A673 (cell line): Measurements from ENCODE around the gene TDRD3. TPM values are rescaled to one million over a fixed set of nuclear protein-coding genes. Genes with fewer than 3 reads are reported as not detected.

Experiments
- BruUV-seq: library from RNA; stranded (reverse); fragments of 400-500 nt; replicated peaks from 2 replicates; lab custom pipeline; 2021; lab: Mats Ljungman, UMichigan
- CTCF ChIA-PET: fragments of 300-600 bp; sonication (Branson Sonifier 250); formaldehyde crosslinking; loops from one replicate; lab custom pipeline; 2022; ENCODE audit warnings: antibody characterized with exemption; lab: Charles Lee
- POLR2A ChIA-PET: fragments of 300-600 bp; sonication (Branson Sonifier 250); formaldehyde crosslinking; loops from one replicate; lab custom pipeline; 2022; ENCODE audit warnings: antibody characterized with exemption; ENCODE audit not compliant: low non-redundant PET; lab: Charles Lee
- DNase-seq: peaks from one replicate; pipeline ENCODE4 v3.0.0-alpha.2; 2015; ENCODE audit warnings: low spot score
- H3K27ac ChIP-seq: fragments of 200-600 bp; sonication (generic); 2 replicates; pipeline ENCODE4 v1.5.1; 2016; ENCODE audit warnings: mixed run types, low read depth, mild to moderate bottlenecking, mixed read lengths, antibody characterized with exemption, low read length; ENCODE audit not compliant: poor library complexity, severe bottlenecking
- H3K27me3 ChIP-seq: fragments of 200-600 bp; sonication (generic); replicated peaks from 2 replicates; pipeline ENCODE4 v1.6.1; 2017; ENCODE audit warnings: mixed run types, low read depth, mild to moderate bottlenecking, mixed read lengths, antibody characterized with exemption, low read length; ENCODE audit not compliant: insufficient read depth, poor library complexity
- H3K36me3 ChIP-seq: fragments of 200-600 bp; sonication (generic); 2 replicates; pipeline ENCODE4 v1.6.1; 2016; ENCODE audit warnings: mixed run types, mild to moderate bottlenecking, mixed read lengths, antibody characterized with exemption, low read length; ENCODE audit not compliant: insufficient read depth, poor library complexity, severe bottlenecking
- H3K4me1 ChIP-seq: fragments of 200-600 bp; sonication (generic); 2 replicates; pipeline ENCODE4 v1.6.1; 2017; ENCODE audit warnings: mixed run types, mild to moderate bottlenecking, mixed read lengths, antibody characterized with exemption, low read length; ENCODE audit not compliant: insufficient read depth, poor library complexity, severe bottlenecking
- H3K4me3 ChIP-seq: fragments of 200-600 bp; sonication (generic); 2 replicates; pipeline ENCODE4 v1.5.1; 2016; ENCODE audit warnings: low read depth, mixed run types, mild to moderate bottlenecking, mixed read lengths, low read length; ENCODE audit not compliant: poor library complexity, severe bottlenecking
- H3K9me3 ChIP-seq: fragments of 200-600 bp; sonication (generic); 2 replicates; pipeline ENCODE4 v1.6.1; 2016; ENCODE audit warnings: mixed run types, low read depth, mild to moderate bottlenecking, mixed read lengths, antibody characterized with exemption, low read length; ENCODE audit not compliant: poor library complexity, severe bottlenecking
- EZH2 ChIP-seq: fragments of 200-600 bp; sonication (generic); IDR thresholded peaks from 2 replicates; pipeline ENCODE4 v1.6.1; 2017; ENCODE audit warnings: borderline replicate concordance, low read depth, mild to moderate bottlenecking, mixed read lengths, antibody characterized with exemption, low read length; ENCODE audit not compliant: poor library complexity, severe bottlenecking
- intact Hi-C: fragments of 100-400 bp; cut with micrococcal nuclease; formaldehyde crosslinking; loops from one replicate; pipeline ENCODE4 v1.10.0; 2022; ENCODE audit not compliant: unreplicated experiment
- total RNA-seq: library from RNA; stranded (reverse); gene quantifications from 2 replicates; pipeline ENCODE4 v1.2.3, GENCODE V29; 2021
- TF ChIP-seq, protein P1 (sequence below): fragments of 300-800, 200-600 bp; sonication (generic); conservative IDR thresholded peaks from 2 replicates; pipeline ENCODE4 v1.5.1; 2017; ENCODE audit warnings: low read depth, mild to moderate bottlenecking, antibody characterized with exemption, low read length, moderate library complexity, mixed read lengths

TDRD3 gene
- total RNA-seq, 1 experiment from 2014 or later, result 30.7 TPM

DNA sequence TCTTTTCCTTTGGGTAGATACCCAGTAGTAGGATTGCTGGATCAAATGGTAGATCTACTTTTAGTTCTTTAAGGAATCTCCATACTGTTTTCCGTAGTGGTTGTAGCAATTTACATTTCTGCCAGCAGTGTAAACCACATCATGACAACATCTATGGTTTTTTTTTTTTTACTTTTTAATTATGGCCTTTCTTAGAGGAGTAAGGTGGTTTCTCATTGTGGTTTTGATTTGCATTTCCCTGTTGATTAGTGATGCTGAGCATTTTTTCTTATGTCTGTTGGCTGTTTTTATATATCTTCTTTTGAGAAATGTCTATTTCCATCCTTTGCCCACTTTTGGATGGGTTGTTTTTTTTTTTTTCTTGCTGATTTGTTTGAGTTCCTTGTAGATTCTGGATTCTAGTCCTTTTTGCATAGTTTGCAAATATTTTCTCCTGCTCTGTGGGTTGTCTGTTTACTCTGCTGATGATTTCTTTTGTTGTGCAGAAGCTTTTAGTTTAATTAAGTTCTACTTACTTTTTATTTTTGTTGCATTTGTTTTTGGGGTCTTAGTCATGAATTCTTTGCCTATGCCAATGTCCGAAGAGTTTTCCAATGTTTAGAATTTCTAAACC, 38.8 kb downstream of the TDRD3 start:
- ChIA-PET CTCF (no interaction called here), POLR2A (no interaction called here)
- peaks cover 13% of the 10 kb centered on the region for H3K9me3 ChIP-seq
- intact Hi-C loops, result loop anchor here (10.0 kb wide), 1 partner anchor 601 kb away; no protein-coding TSS in a partner anchor
- no TSS peak for BruUV-seq
- H3K4me1 ChIP-seq, result peaks cover 30% of the 10 kb centered on the region
- H3K36me3 ChIP-seq, result no peaks in the 10 kb centered on the region
- TF ChIP-seq EZH2, result no peak
- TF ChIP-seq, protein P1, sequence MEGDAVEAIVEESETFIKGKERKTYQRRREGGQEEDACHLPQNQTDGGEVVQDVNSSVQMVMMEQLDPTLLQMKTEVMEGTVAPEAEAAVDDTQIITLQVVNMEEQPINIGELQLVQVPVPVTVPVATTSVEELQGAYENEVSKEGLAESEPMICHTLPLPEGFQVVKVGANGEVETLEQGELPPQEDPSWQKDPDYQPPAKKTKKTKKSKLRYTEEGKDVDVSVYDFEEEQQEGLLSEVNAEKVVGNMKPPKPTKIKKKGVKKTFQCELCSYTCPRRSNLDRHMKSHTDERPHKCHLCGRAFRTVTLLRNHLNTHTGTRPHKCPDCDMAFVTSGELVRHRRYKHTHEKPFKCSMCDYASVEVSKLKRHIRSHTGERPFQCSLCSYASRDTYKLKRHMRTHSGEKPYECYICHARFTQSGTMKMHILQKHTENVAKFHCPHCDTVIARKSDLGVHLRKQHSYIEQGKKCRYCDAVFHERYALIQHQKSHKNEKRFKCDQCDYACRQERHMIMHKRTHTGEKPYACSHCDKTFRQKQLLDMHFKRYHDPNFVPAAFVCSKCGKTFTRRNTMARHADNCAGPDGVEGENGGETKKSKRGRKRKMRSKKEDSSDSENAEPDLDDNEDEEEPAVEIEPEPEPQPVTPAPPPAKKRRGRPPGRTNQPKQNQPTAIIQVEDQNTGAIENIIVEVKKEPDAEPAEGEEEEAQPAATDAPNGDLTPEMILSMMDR, result no peak
- no peak overlapping the region for H3K27ac ChIP-seq
- H3K4me3 ChIP-seq, result no peak overlapping the region
- no peaks in the 10 kb centered on the region for H3K27me3 ChIP-seq
- DNase-seq, result no peak

- intact Hi-C loops, result loop anchor here (10.0 kb wide), 1 partner anchor 604 kb away; no protein-coding TSS in a partner anchor
- BruUV-seq, result no TSS peak
- POLR2A ChIA-PET, result no interaction called here
These were observed 42.2 kb downstream of the TDRD3 start for GRCh38 chr13:60439201-60439600.

GRCh38 chr13:60441761-60442160, 44.7 kb downstream of the TDRD3 start:
- H3K36me3 ChIP-seq, result no peaks in the 10 kb centered on the region
- no peak overlapping the region for H3K27ac ChIP-seq
- ChIA-PET POLR2A (no interaction called here), CTCF (no interaction called here)
- H3K4me1 ChIP-seq, result peaks cover 33% of the 10 kb centered on the region
- DNase-seq, result no peak
- H3K27me3 ChIP-seq, result no peaks in the 10 kb centered on the region
- H3K4me3 ChIP-seq, result no peak overlapping the region
- peaks cover 2% of the 10 kb centered on the region for H3K9me3 ChIP-seq
- no peak for TF ChIP-seq EZH2
- no TSS peak for BruUV-seq
- intact Hi-C loops, result no loop called here

More at GRCh38 chr13:60439201-60439600, 42.2 kb downstream of the TDRD3 start:
- Histone ChIP-seq H3K36me3 (no peaks in the 10 kb centered on the region), H3K4me3 (no peak overlapping the region), H3K27me3 (no peaks in the 10 kb centered on the region), H3K27ac (no peak overlapping the region), H3K4me1 (peaks cover 32% of the 10 kb centered on the region), H3K9me3 (peaks cover 13% of the 10 kb centered on the region)
- TF ChIP-seq, protein P1, result no peak
- TF ChIP-seq EZH2, result no peak
- no peak for DNase-seq
- CTCF ChIA-PET, result no interaction called here
